Vagina (tissue), 2 donors: ENCODE results near the gene TCF23.

Experiments used
- CTCF ChIP-seq, 3 experiments: fragments of 450-650 bp in 2 of 3; fragments of 200-600 bp in 1 of 3; sonication (generic) in 1 of 3; IDR thresholded peaks; one replicate each; pipeline ENCODE4 v1.5.1; 2017 to 2019; ENCODE audit warnings: antibody characterized with exemption in 3 of 3, mild to moderate bottlenecking in 2 of 3, moderate library complexity in 2 of 3
- POLR2A ChIP-seq, 2 donors: fragments of 450-650 bp; IDR thresholded peaks; one replicate each; pipeline ENCODE4 v1.6.1; 2017; ENCODE audit warnings: antibody characterized with exemption in 2 of 2, mild to moderate bottlenecking in 2 of 2, moderate library complexity in 2 of 2

- TF ChIP-seq POLR2A (IDR thresholded peaks at IDR 0.05) (no peak), CTCF (IDR thresholded peaks at IDR 0.05) (no peak)
These were observed 49.4 kb upstream of the TCF23 start for GRCh38 chr2:27099334-27099955.
